ENCODE measurements around the gene SCUBE3. TPM values are rescaled to one million over a fixed set of nuclear protein-coding genes. Genes with fewer than 3 reads are reported as not detected.

SCUBE3 gene
- total RNA-seq, 2 donors from 2014 or later: 0.33 TPM; not detected in 1

DNA sequence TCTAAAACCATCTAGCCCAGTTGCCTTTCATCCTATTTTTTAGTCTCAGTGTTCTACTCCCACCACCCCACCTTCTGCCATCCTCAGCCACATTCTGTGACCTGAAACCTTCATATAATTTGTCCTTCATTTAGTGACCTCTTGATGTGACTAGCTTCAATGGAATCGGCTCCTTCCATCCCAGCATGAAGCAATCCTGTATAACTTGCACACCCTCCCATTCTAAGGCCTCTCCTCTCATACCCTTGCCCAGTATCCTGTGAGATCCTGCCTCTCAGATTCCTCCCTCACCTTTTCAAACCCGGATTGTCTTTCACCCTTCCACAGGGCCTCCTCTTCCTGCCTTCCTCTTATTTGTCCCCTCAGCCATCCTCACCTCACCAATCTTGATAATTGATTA lies 48.8 kb downstream of the SCUBE3 start:
- Histone ChIP-seq H3K4me3 (no peak overlapping the region), H3K4me1 (peaks cover 38% of the 10 kb centered on the region), H3K36me3 (replicated peaks in 1 of 2; ENCODE audit: insufficient read depth in 1 of 2, low read depth in 2 of 2) (no peaks in the 10 kb centered on the region), H3K9me3 (no peaks in the 10 kb centered on the region), H3K27ac (no peak overlapping the region), H3K27me3 (no peaks in the 10 kb centered on the region)
- ATAC-seq: no peak
- TF ChIP-seq POLR2A (IDR thresholded peaks at IDR 0.05): no peak
- TF ChIP-seq, protein P1, sequence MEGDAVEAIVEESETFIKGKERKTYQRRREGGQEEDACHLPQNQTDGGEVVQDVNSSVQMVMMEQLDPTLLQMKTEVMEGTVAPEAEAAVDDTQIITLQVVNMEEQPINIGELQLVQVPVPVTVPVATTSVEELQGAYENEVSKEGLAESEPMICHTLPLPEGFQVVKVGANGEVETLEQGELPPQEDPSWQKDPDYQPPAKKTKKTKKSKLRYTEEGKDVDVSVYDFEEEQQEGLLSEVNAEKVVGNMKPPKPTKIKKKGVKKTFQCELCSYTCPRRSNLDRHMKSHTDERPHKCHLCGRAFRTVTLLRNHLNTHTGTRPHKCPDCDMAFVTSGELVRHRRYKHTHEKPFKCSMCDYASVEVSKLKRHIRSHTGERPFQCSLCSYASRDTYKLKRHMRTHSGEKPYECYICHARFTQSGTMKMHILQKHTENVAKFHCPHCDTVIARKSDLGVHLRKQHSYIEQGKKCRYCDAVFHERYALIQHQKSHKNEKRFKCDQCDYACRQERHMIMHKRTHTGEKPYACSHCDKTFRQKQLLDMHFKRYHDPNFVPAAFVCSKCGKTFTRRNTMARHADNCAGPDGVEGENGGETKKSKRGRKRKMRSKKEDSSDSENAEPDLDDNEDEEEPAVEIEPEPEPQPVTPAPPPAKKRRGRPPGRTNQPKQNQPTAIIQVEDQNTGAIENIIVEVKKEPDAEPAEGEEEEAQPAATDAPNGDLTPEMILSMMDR (IDR thresholded peaks at IDR 0.05): no peak
- no peak for DNase-seq
- 64 to 70% methylated on average over 1 to 2 of the region's 2 CpGs for WGBS, 2 donors
- intact Hi-C loops (cut with DNase I): no loop called here

DNA sequence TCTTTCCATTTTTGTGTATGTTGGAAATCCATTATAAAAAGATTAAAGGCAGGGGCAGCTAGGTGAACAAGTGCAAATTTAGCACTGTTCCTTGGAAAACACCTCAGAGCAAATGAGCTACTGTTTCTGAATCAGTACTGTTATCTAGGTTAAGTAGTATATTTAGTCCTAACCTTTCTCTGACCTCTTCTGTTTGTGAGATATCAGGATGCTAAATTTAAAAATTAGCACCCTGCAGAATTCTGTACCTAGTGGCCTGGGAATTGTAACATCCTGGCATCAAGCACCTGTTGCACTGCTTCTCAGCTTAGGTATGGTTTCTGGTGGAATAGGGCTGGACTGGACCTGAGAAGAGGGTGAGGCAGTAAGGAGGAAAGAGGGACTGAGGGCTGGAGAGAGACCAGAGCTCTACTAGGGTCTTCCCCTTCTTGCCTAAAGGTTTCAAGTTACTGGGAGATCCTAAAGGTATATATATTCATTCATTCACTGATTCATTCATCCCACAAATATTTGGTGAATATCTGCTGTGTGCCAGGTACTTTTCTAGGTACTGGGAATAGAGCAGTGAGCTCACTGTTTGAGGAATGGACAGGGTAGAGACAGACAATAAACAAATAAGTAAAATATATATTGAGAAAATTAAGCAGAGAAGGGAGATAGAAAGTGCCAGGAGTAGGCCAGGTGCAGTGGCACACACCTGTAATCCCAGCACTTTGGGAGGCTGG lies 51.0 kb downstream of the SCUBE3 start:
- no peaks in the 10 kb centered on the region for H3K27me3 ChIP-seq
- DNase-seq (no peak), ATAC-seq (no peak)
- H3K27ac ChIP-seq: no peak overlapping the region
- TF ChIP-seq, protein P1 (IDR thresholded peaks at IDR 0.05): no peak
- TF ChIP-seq POLR2A (IDR thresholded peaks at IDR 0.05): no peak
- no peaks in the 10 kb centered on the region for H3K36me3 ChIP-seq (replicated peaks in 1 of 2; ENCODE audit: insufficient read depth in 1 of 2, low read depth in 2 of 2)
- intact Hi-C loops (cut with DNase I): no loop called here
- H3K4me1 ChIP-seq: peaks cover 26% of the 10 kb centered on the region
- no peak overlapping the region for H3K4me3 ChIP-seq
- no peaks in the 10 kb centered on the region for H3K9me3 ChIP-seq

DNA sequence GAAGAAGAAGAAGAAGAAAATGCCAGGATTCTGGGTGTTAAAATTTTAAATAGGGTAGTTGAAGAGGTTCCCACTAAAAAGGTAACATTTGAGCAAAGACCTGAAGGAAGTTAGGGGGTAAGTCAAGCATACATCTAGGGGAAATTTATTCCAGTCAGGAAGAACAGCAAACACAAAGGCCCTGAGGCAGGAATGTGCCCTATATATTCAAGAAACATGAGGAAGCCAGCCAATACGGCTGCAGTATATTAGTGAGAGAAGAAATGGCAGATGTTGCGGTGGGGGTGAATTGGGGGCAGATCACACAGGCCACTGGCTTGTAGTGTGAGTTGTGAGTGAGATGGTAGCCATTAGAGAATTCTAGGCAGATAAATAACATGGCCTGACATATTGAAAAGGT lies 51.8 kb downstream of the SCUBE3 start:
- Histone ChIP-seq H3K9me3 (no peaks in the 10 kb centered on the region), H3K4me3 (no peak overlapping the region), H3K27ac (no peak overlapping the region), H3K4me1 (peaks cover 22% of the 10 kb centered on the region), H3K27me3 (no peaks in the 10 kb centered on the region), H3K36me3 (replicated peaks in 1 of 2; ENCODE audit: insufficient read depth in 1 of 2, low read depth in 2 of 2) (no peaks in the 10 kb centered on the region)
- DNase-seq (no peak), ATAC-seq (no peak)
- WGBS, 2 donors: 86 to 95% methylated on average over 2 of the region's 2 CpGs
- no peak for TF ChIP-seq POLR2A (IDR thresholded peaks at IDR 0.05)
- TF ChIP-seq, protein P1 (IDR thresholded peaks at IDR 0.05): no peak
- intact Hi-C loops (cut with DNase I): no loop called here

DNA sequence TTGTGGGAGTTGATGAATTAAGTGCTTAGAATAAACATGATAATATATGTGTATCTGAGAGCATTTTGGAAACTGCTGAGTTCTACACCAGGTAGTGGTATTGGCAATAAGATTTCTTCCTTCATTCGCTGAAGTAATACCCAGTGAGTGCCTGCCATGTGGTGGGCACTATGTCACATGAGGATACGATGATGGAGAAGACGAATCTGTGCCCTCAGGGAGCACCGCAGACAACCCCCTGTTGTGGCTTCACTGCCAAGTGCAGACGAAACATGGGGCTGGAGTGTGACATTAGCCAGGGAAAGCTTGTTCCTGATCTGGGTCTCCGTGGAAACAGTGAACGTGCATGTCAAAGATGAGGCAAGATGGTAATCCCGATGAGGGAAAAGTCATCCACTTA lies 53.7 kb downstream of the SCUBE3 start:
- WGBS, 2 donors: 79 to 86% methylated on average over 8 of the region's 8 CpGs
- intact Hi-C loops (cut with DNase I): no loop called here
- no peak for TF ChIP-seq POLR2A (IDR thresholded peaks at IDR 0.05)
- TF ChIP-seq, protein P1 (IDR thresholded peaks at IDR 0.05): no peak

DNA sequence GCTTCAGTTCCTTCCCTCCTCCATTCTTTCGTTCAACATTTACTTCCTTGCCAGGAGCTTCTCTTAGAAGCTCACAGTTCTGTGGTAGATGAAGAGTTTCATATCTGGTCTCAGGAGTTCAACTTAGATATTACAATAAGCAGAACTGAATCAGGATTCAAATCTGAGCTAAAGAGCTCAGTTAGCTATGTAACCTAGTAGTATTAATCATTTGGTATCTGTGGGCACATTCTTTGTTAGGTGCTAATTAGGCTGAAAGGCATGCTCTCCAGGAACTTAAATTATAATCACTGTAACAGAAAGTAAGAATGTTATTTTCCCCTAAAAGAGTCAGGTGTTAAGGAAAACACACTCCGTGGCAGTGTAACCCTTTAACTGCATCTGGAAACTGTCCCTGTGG lies 54.1 kb downstream of the SCUBE3 start:
- DNase-seq (no peak), ATAC-seq (no peak)
- Histone ChIP-seq H3K4me1 (peaks cover 16% of the 10 kb centered on the region), H3K27me3 (no peaks in the 10 kb centered on the region), H3K9me3 (no peaks in the 10 kb centered on the region), H3K36me3 (replicated peaks in 1 of 2; ENCODE audit: insufficient read depth in 1 of 2, low read depth in 2 of 2) (no peaks in the 10 kb centered on the region), H3K27ac (peak overlapping the region in 3 of 4 donors; percentile 5 to 22 (median 7)), H3K4me3 (no peak overlapping the region)
- TF ChIP-seq POLR2A (IDR thresholded peaks at IDR 0.05): no peak
- TF ChIP-seq, protein P1 (IDR thresholded peaks at IDR 0.05): no peak
- intact Hi-C loops (cut with DNase I): no loop called here
- 51 to 62% methylated on average over 2 of the region's 2 CpGs for WGBS, 2 donors

More for the DNA sequence above, 53.7 kb downstream of the SCUBE3 start:
- H3K27ac ChIP-seq: no peak overlapping the region
- DNase-seq (no peak), ATAC-seq (no peak)
- H3K9me3 ChIP-seq: no peaks in the 10 kb centered on the region
- H3K4me3 ChIP-seq: no peak overlapping the region
- H3K27me3 ChIP-seq: no peaks in the 10 kb centered on the region
- peaks cover 16% of the 10 kb centered on the region for H3K4me1 ChIP-seq
- no peaks in the 10 kb centered on the region for H3K36me3 ChIP-seq (replicated peaks in 1 of 2; ENCODE audit: insufficient read depth in 1 of 2, low read depth in 2 of 2)

Measured in body of pancreas (tissue), 4 donors.